ENCODE measurements around the gene DPEP2NB.

The DPEP2NB gene

GRCh38 chr16:68015681-68016080 lies at the start of gene DPEP2NB:
Gene DPEP2NB (minus strand): TSS chr16:68015911. CDS start chr16:68015770, 141 bp downstream.
- no peaks in the 10 kb centered on the region for H3K9me3 ChIP-seq (ENCODE audit: control insufficient read depth, insufficient read depth, low read length)
- H3K9ac ChIP-seq (ENCODE audit: low read depth, low read length): no peak within 1 kb of the TSS
- H3K36me3 ChIP-seq (ENCODE audit: insufficient read depth, low read length): no peaks in the 10 kb centered on the region
- H3K4me1 ChIP-seq (ENCODE audit: insufficient read depth, low read length): no peaks in the 10 kb centered on the region

GRCh38 chr16:68064791-68065365 lies 49.2 kb upstream of the DPEP2NB start:
- Histone ChIP-seq H3K9ac (ENCODE audit: low read depth, low read length) (no peak overlapping the region), H3K4me1 (ENCODE audit: insufficient read depth, low read length) (no peaks in the 10 kb centered on the region), H3K9me3 (ENCODE audit: control insufficient read depth, insufficient read depth, low read length) (no peaks in the 10 kb centered on the region), H3K36me3 (ENCODE audit: insufficient read depth, low read length) (peaks cover 4% of the 10 kb centered on the region; the same call in 1 of the 2 replicates)

GRCh38 chr16:68062910-68063393 lies 47.2 kb upstream of the DPEP2NB start:
- H3K36me3 ChIP-seq (ENCODE audit: insufficient read depth, low read length): peaks cover 2% of the 10 kb centered on the region; the same call in 1 of the 2 replicates
- H3K9me3 ChIP-seq (ENCODE audit: control insufficient read depth, insufficient read depth, low read length): no peaks in the 10 kb centered on the region
- no peaks in the 10 kb centered on the region for H3K4me1 ChIP-seq (ENCODE audit: insufficient read depth, low read length)
- H3K9ac ChIP-seq (ENCODE audit: low read depth, low read length): no peak overlapping the region

GRCh38 chr16:68061396-68061795 lies 45.7 kb upstream of the DPEP2NB start:
- H3K36me3 ChIP-seq (ENCODE audit: insufficient read depth, low read length): no peaks in the 10 kb centered on the region
- no peaks in the 10 kb centered on the region for H3K4me1 ChIP-seq (ENCODE audit: insufficient read depth, low read length)
- no peaks in the 10 kb centered on the region for H3K9me3 ChIP-seq (ENCODE audit: control insufficient read depth, insufficient read depth, low read length)
- no peak overlapping the region for H3K9ac ChIP-seq (ENCODE audit: low read depth, low read length)

- H3K9ac ChIP-seq (ENCODE audit: low read depth, low read length): no peak overlapping the region
- H3K4me1 ChIP-seq (ENCODE audit: insufficient read depth, low read length): no peaks in the 10 kb centered on the region
- 0 out of 2 replicates have a peak, but pooled peaks cover 2% of the 10 kb centered on the region for H3K36me3 ChIP-seq (ENCODE audit: insufficient read depth, low read length)
- H3K9me3 ChIP-seq (ENCODE audit: control insufficient read depth, insufficient read depth, low read length): no peaks in the 10 kb centered on the region
Observed at GRCh38 chr16:68059804-68060203, 44.1 kb upstream of the DPEP2NB start.

GRCh38 chr16:68055395-68055794 lies 39.7 kb upstream of the DPEP2NB start:
- Histone ChIP-seq H3K36me3 (ENCODE audit: insufficient read depth, low read length) (peaks cover 5% of the 10 kb centered on the region; the same call in 1 of the 2 replicates), H3K4me1 (ENCODE audit: insufficient read depth, low read length) (no peaks in the 10 kb centered on the region), H3K9ac (ENCODE audit: low read depth, low read length) (no peak overlapping the region), H3K9me3 (ENCODE audit: control insufficient read depth, insufficient read depth, low read length) (no peaks in the 10 kb centered on the region)

- Histone ChIP-seq H3K9ac (ENCODE audit: low read depth, low read length) (no peak overlapping the region), H3K9me3 (ENCODE audit: control insufficient read depth, insufficient read depth, low read length) (no peaks in the 10 kb centered on the region), H3K36me3 (ENCODE audit: insufficient read depth, low read length) (peaks cover 3% of the 10 kb centered on the region; the same call in 1 of the 2 replicates), H3K4me1 (ENCODE audit: insufficient read depth, low read length) (no peaks in the 10 kb centered on the region)
Observed at GRCh38 chr16:68049449-68049848, 33.7 kb upstream of the DPEP2NB start.

- peaks cover 3% of the 10 kb centered on the region; the same call in 1 of the 2 replicates for H3K36me3 ChIP-seq (ENCODE audit: insufficient read depth, low read length)
- no peaks in the 10 kb centered on the region for H3K4me1 ChIP-seq (ENCODE audit: insufficient read depth, low read length)
- H3K9ac ChIP-seq (ENCODE audit: low read depth, low read length): no peak overlapping the region
- H3K9me3 ChIP-seq (ENCODE audit: control insufficient read depth, insufficient read depth, low read length): no peaks in the 10 kb centered on the region
Observed at GRCh38 chr16:68047987-68048386, 32.3 kb upstream of the DPEP2NB start.

- Histone ChIP-seq H3K9ac (ENCODE audit: low read depth, low read length) (no peak overlapping the region), H3K9me3 (ENCODE audit: control insufficient read depth, insufficient read depth, low read length) (no peaks in the 10 kb centered on the region), H3K36me3 (ENCODE audit: insufficient read depth, low read length) (no peaks in the 10 kb centered on the region; the same call in 1 of the 2 replicates), H3K4me1 (ENCODE audit: insufficient read depth, low read length) (no peaks in the 10 kb centered on the region)
Observed at GRCh38 chr16:68046106-68046505, 30.4 kb upstream of the DPEP2NB start.

- H3K4me1 ChIP-seq (ENCODE audit: insufficient read depth, low read length): no peaks in the 10 kb centered on the region
- no peak overlapping the region for H3K9ac ChIP-seq (ENCODE audit: low read depth, low read length)
- H3K36me3 ChIP-seq (ENCODE audit: insufficient read depth, low read length): no peaks in the 10 kb centered on the region; the same call in 1 of the 2 replicates
- H3K9me3 ChIP-seq (ENCODE audit: control insufficient read depth, insufficient read depth, low read length): no peaks in the 10 kb centered on the region
Observed at GRCh38 chr16:68041783-68042182, 26.1 kb upstream of the DPEP2NB start.

GRCh38 chr16:68040506-68041288 lies 25.0 kb upstream of the DPEP2NB start:
- Histone ChIP-seq H3K9ac (ENCODE audit: low read depth, low read length) (no peak overlapping the region), H3K36me3 (ENCODE audit: insufficient read depth, low read length) (no peaks in the 10 kb centered on the region; the same call in 1 of the 2 replicates), H3K4me1 (ENCODE audit: insufficient read depth, low read length) (no peaks in the 10 kb centered on the region), H3K9me3 (ENCODE audit: control insufficient read depth, insufficient read depth, low read length) (no peaks in the 10 kb centered on the region)

GRCh38 chr16:68037841-68038597 lies 22.3 kb upstream of the DPEP2NB start:
- no peaks in the 10 kb centered on the region; the same call in 1 of the 2 replicates for H3K36me3 ChIP-seq (ENCODE audit: insufficient read depth, low read length)
- H3K9me3 ChIP-seq (ENCODE audit: control insufficient read depth, insufficient read depth, low read length): no peaks in the 10 kb centered on the region
- no peak overlapping the region for H3K9ac ChIP-seq (ENCODE audit: low read depth, low read length)
- no peaks in the 10 kb centered on the region for H3K4me1 ChIP-seq (ENCODE audit: insufficient read depth, low read length)

GRCh38 chr16:68035227-68035626 lies 19.5 kb upstream of the DPEP2NB start:
- no peaks in the 10 kb centered on the region for H3K9me3 ChIP-seq (ENCODE audit: control insufficient read depth, insufficient read depth, low read length)
- no peaks in the 10 kb centered on the region for H3K4me1 ChIP-seq (ENCODE audit: insufficient read depth, low read length)
- H3K36me3 ChIP-seq (ENCODE audit: insufficient read depth, low read length): no peaks in the 10 kb centered on the region; the same call in 1 of the 2 replicates
- H3K9ac ChIP-seq (ENCODE audit: low read depth, low read length): no peak overlapping the region

GRCh38 chr16:68033101-68033500 lies 17.4 kb upstream of the DPEP2NB start:
- no peaks in the 10 kb centered on the region for H3K9me3 ChIP-seq (ENCODE audit: control insufficient read depth, insufficient read depth, low read length)
- no peaks in the 10 kb centered on the region for H3K4me1 ChIP-seq (ENCODE audit: insufficient read depth, low read length)
- H3K9ac ChIP-seq (ENCODE audit: low read depth, low read length): no peak overlapping the region
- no peaks in the 10 kb centered on the region for H3K36me3 ChIP-seq (ENCODE audit: insufficient read depth, low read length)

Data from ES-I3 (cell line).